HG02678 (cell line): ENCODE results near the gene MAML1.
"Not testable (repeated sequence)": the region's sequence is repeated elsewhere in the genome, so short reads cannot be mapped to it uniquely, and the experiment has no call there.

Experiments
- ATAC-seq: cut with Tn5 transposase; IDR thresholded peaks from one replicate; pipeline ENCODE4 v1.9.1; 2021; ENCODE audit warnings: mild to moderate bottlenecking, moderate library complexity; ENCODE audit not compliant: unreplicated experiment

The MAML1 gene, protein sequence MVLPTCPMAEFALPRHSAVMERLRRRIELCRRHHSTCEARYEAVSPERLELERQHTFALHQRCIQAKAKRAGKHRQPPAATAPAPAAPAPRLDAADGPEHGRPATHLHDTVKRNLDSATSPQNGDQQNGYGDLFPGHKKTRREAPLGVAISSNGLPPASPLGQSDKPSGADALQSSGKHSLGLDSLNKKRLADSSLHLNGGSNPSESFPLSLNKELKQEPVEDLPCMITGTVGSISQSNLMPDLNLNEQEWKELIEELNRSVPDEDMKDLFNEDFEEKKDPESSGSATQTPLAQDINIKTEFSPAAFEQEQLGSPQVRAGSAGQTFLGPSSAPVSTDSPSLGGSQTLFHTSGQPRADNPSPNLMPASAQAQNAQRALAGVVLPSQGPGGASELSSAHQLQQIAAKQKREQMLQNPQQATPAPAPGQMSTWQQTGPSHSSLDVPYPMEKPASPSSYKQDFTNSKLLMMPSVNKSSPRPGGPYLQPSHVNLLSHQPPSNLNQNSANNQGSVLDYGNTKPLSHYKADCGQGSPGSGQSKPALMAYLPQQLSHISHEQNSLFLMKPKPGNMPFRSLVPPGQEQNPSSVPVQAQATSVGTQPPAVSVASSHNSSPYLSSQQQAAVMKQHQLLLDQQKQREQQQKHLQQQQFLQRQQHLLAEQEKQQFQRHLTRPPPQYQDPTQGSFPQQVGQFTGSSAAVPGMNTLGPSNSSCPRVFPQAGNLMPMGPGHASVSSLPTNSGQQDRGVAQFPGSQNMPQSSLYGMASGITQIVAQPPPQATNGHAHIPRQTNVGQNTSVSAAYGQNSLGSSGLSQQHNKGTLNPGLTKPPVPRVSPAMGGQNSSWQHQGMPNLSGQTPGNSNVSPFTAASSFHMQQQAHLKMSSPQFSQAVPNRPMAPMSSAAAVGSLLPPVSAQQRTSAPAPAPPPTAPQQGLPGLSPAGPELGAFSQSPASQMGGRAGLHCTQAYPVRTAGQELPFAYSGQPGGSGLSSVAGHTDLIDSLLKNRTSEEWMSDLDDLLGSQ

DNA sequence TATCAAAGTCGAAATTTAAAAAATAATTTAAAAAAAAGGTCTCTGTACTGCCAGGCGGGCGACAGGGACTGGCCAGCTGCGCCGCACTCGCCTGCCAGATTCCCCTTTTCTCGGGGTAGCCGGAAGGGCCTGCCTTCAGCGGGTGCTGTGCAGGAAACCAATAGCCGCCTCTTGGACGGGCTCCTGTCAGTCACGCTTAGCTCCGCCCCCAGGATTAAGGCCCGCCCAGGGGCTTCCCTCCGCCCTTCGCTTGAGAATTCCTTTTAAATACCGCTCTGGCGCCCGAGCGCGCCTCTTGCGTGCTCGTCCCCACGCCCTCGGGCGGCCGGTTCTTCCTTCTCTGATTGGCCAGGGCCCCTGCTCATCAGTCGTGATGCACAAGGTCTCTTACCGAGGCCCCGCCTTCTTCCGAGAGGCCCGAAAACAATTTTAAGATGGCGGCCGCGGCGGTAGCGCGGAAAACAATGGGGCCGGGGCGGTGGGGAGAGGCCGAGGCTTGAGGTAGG, at the start of gene MAML1:
Gene MAML1 (plus strand): TSS at position 411 of the 506 bp plus-strand sequence. CDS start 291 bp downstream, outside the sequence.
- peak; percentile 92 for ATAC-seq

DNA sequence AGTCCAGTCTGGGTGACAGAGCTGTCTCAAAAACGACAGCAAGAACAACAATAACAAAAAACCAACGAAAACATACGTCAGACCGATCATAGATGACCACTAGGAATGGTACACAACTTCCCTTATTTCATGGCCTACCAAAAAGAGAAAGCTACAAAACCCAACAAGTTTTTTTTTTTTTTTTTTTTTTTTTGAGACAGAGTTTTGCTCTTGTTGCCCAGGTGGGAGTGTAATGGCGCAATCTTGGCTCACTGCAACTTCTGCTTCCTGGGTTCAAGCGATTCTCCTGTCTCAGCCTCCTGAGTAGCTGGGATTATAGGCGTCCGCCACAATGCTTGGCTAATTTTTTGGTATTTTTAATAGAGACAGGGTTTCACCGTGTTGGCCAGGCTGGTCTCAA, 43.4 kb upstream of the MAML1 start:
- not testable (repeated sequence) for ATAC-seq

DNA sequence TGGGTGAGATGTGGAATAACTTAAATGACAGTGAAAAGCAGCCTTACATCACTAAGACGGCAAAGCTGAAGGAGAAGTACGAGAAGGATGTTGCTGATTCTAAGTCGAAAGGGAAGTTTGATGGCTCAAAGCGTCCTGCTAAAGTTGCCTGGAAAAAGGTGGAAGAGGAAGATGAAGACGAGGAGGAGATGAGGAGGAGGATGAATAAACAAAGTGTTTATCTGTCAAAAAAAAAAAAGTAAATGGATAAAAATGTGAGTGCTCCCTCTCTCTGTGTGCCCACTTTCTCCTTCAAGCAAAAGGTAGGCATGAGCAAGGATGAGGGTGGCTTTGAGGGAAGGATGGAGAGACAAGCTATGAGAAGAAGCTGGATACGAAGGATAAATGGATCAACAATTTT, 38.1 kb upstream of the MAML1 start:
- ATAC-seq = no peak

DNA sequence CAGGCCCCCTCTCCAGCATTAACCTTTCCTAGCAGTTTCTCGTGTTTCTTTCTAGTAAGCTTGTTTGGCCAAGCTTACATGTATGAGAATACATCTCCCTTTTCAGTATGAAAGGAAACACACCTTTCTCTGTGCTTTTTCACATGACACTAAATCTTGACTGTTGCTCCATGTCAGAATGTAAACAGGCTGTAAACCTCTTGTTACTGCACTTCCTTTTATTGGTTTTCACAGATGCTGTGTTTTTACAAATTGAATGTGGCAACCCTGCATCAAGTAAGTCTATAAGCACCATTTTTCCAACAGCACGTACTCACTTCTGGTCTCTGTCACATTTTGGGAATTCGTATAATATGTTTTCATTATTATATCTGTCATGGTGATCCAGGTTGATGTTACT, 36.0 kb upstream of the MAML1 start:
- ATAC-seq = no peak

DNA sequence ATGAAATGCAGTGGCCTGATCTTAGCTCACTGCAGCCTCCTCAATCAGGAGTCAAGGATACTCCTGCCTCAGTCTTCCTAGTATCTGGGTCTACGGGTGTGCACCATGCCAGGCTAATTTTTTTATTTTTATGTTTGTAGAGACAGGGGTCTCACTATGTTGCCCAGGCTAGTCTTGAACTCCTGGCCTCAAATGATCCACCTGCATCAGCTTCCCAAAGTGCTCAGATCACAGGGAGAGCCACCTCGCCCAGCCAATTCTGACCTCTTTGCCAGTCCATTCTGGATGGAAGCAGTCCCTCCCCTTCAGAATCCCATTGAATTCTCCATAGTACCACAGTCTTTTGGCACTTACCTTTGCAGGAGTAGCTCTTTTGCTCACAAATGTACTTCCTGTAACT, 35.5 kb upstream of the MAML1 start:
- ATAC-seq = no peak

DNA sequence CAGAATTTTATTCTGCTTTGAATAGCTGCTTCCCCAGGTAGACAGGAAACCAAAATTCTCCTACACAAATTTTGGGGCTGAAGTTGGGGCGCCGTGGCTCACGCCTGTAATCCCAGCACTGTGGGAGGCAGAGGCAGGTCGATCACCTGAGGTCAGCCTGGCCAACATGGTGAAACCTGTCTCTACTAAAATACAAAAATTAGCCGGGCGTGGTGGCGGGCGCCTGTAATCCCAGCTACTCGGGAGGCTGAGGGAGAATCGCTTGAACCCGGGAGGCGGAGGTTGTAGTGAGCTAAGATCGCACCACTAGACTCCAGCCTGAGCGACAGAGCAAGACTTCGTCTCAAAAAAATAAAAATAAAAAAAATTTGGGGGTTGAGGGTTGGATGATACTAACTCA, 35.1 kb upstream of the MAML1 start:
- not testable (repeated sequence) for ATAC-seq

DNA sequence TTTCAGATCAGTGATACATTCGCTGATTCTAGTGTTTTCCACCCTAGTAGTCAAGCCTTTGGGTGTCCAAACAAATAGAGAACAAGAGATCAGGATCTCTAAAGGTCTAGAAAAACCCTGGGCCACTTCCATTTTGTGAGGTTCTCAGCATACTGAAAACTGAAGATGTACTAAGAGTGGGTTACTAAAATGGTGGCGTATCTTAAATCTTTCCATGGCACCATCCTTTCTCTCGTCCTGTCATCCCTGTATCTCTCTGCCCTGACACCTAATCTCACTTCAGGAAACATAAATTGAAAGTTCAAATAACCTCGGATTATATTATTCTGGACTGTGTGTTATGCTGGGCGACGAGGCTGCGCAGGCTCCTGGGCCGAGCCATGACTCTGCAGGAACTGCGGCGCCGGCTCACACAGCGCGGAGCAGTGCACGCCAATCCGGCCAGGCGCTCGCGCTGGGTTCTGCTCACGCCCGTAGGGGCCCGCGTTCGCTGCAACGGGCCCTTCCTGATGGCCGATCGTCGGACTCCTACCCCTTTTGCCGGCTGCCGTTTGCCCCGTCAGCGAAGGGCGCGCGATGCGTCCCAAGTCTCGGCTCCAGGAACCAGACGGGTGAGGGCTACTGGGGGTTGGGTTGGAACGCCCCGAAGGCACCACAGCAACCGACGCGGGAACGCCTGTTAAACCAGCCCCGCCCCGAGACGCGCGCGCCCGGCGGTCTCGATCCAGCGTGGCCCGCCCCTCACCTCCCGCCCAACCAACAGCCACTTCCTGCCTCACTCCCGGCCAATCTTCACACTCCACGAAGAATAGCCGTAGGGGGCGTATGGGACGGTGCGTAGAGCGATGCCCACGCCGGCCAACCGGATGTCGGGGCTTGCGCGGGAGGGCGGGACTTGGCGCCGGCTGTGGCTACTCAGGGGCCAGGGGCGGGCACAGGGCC, 34.4 kb upstream of the MAML1 start:
- peak; percentile 90 for ATAC-seq

DNA sequence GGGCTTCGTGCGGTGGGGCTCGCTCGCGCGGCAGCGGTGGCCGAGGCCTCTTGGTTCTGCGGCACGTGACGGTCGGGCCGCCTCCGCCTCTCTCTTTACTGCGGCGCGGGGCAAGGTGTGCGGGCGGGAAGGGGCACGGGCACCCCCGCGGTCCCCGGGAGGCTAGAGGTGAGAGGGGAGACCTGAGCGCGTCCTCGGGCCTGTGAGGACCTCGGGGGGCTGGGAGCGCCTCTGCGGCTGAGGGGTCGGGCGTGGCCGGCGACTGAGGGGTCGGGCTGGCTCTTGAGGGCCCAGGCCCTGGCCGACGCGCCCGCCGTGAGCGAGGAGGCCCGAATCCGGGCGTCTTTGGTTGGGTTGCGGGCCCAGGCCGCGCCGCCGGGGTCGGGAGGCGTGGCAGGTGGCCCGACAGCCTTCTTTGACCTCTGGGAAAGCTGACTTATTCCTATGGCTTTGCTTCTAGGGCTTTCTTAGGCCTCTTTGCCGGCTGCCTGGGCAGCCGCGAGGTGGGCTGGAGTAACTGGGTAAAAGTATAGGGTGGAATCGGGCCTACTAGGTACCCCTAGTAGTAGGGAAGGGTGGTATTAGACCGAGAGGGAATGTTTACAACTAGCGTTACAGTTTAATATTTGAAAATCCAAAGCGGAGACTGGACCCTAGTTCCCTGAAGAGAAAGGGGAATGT, 33.5 kb upstream of the MAML1 start, which contains the start of gene CANX:
Gene CANX (plus strand): TSS at position 33 of the 681 bp plus-strand sequence. CDS start 6,715 bp downstream, outside the sequence.
- peak; percentile 12 for ATAC-seq

DNA sequence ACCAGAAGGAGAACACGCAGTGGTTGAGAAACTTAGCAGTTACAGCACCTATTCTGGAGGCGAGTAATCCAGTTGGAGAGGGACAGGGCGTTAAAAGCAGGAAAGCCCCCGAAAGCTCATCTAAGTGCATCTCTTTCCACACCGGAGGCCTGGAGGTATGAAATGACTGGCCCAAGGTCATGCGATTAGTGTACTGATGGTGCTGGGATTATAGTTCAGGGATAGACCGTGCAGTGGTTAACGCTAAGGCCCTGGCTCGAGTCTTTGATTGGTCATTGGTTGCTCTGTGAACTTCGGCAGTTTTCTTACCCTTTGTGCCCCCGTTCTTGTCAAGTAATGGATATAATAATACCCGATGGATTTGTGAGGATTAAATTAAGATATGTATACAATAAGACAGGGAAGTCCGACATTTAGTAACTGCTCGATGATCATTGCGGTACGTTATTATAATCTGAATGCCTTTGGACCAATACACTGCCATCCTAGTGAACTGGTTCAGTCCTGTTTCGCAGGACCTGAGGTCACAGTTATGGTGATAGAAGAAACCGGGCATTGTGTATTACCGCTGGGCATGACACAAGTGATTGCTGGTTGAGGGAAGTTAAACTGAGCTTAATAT, 32.9 kb upstream of the MAML1 start:
- ATAC-seq = no peak

DNA sequence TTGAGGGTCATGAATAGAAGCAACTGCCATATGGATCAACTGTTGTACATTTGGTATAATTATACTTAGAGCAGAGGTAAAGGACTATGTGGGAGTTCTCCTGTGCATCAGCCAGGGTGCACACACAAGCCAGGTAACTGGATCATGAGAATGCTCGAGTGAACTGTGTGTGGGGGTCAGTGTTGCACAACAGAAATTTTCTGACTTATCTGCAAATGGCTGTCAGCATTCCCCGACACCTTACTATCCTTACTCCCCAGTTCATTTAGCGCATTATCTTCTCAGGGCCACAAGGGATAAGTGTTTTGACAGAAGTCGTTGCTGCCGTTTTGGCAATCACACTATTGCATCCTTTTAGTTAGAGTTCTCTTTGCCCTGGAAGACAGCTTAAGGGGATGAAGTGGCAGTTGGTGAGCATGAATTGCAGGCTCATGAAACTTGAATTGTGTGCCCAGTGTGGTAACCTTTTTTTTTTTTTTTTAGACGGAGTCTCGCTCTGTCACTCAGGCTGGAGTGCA, 32.2 kb upstream of the MAML1 start:
- no peak for ATAC-seq

DNA sequence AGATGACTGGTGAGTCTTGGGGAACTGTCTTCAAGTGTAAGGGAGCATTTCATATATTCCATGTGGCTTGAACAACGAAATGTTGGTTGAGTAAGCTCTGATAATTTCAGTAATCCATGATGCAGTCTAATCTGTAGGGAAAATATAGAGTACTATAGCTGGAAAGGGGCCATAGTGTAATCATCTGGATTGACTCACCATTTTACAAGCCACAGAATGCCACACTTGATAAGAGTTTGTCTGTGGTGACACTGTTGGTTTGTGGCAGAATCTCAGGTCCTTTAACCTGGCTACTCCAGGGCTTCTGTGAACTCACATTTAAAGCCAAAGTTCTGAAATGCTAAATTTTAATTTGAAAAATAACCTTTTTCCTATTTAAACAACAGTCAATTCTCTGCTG, 16.3 kb upstream of the MAML1 start:
- ATAC-seq = no peak

DNA sequence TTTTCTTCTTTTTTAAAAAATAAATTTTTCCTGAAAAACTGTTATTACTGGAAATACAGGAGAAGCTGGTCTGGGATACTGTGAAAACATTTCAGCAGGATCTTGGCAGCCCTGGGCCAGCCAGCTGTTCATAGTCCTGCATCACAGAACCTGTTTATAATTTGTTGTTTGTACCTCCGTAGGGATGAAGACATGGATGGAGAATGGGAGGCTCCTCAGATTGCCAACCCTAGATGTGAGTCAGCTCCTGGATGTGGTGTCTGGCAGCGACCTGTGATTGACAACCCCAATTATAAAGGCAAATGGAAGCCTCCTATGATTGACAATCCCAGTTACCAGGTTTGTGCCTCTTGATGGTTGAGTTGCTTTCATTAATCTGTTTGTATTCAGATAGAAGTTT, 12.4 kb upstream of the MAML1 start:
- no peak for ATAC-seq

DNA sequence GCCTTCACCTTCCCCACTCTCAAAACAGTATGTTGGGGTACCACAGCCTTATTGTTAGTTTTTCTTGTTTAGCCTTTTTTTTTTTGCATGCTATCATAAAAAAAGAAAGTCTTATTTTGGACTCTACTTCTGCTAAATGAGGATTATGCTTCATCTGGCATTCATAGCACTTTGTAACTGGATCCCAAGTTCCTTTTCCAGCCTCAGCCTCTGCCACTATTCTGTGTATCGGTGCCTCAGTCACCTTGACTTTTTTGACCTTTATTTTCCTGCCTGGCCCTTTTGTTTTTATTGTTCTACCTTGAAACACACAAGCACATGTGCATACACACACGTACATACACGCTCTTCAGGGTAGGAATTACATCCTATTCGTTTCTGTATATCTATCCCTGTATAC, 8.5 kb upstream of the MAML1 start:
- ATAC-seq = no peak

DNA sequence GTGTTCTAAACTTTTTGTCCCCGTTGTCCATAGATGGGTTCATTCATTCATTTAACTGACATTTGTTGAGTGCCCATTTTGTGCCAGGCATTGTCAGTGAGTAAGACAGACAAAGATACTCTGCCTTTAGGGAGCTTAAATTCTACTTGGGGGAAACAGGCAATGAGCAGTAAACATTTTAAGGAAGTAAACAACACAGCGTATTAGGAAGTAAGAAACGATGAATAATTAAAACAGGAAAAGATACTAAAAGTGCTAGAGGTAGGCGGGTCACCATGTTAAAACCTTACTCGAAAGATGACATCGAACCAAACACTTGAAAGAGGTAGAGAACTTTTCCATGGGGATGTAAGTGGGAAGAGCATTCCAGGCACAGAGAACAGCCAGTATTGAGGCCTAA, 5.5 kb upstream of the MAML1 start:
- ATAC-seq = no peak

DNA sequence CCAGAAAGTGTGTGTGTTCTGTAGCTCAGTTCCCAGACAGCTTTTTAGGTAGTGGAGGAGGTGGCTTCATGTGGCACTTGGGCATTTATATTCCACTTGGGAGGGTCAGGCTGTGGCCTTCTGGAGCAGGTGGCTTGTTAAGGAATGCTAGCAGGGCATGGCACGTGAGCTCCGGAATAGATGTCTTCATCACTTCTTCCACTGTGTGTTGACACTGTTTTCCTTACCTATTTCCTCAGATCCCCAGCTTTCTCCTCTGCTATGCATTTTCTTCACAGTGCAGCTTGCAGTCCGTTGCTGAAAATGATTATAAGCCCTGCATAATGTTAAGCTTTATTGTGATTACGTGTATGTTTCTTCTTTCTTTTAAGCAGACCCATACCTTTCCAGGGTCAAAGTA, 3.3 kb upstream of the MAML1 start:
- no peak for ATAC-seq

DNA sequence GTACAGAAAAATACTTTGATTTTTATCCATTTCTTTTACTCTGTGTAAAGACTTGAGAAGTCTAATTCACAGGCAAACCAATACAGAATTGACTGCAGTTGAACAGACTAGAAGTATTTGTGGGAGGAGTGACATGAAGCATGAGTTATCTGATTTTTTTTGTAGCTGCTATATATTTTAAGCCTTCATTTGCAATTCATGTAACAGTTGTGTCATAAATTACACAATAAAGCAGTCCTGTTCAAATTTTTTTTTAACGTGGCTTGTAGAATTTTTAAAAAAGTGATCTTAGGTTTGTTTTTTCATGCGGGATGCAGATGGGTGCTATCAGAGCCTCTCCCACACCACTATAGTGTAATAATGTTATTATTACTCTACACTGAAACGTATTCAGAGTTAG, 2.9 kb upstream of the MAML1 start:
- no peak for ATAC-seq

DNA sequence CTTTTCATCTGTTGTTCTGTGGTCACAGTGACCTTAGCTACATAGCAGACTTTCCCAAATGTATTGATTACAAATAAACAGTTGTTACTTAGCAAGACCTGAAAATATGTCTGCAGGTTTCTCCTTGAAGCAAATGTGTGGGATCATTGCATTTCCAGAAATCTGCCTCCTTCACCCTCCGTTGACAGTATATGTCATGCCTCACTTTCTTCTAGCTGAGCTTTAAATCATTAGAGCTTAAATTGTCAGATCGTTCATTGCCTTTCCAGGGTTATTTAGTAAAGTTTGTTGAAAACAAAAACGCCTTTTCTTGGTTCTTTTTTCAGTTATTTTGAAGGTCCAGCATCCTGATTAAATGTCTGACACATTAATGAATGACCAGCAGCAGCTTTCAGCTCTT, 2.3 kb upstream of the MAML1 start:
- ATAC-seq = no peak

DNA sequence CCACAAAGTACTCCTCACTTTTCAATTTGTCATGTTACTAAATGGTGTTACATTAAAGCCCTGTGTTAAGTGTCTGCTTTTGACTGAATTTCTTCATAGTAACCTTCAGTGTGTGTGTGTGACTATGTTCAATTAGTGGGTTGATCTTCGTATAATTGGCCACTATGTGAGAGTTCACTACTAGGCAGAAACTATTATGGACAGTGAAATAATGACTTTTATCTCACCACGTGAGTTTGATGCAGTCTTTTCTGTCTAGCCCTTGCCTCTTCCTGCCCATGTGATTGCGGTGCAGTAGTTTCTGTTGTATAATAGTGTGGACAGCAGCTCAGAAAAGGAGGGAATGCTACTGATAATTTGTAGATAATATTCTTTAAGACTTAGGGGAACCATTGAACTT, 1.8 kb upstream of the MAML1 start:
- ATAC-seq = no peak

DNA sequence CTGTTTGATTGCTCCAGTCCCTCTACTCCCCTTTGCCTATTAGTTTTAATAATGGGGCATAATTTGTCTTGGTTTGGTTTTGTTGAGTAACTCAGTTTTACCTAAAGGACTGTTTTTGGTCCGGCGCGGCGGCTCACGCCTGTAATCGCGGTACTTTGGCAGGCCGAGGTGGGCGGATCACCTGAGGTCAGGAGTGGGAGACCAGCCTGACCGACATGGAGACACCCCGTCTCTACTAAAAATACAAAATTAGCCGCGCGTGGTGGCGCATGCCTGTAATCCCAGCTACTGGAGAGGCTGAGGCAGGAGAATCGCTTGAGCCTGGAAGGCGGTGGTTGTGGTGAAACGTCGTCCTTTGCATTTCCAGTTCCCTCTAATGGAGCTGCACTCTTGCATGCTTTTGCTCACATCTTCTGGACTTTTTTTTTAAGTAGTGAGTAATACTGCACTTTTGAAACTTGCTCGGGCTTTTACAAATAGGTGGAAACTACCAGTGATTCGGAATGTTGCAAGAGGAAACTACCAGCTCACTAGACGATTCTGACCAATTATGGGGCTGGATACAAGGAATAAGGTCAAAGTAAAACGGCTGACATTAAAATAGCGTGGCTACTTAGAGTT, 721 bp upstream of the MAML1 start:
- peak; percentile 19 for ATAC-seq
